CD4-positive, alpha-beta T cell treated with Interleukin-17A for 1 hour (primary cell): ENCODE data around the gene RNF212.

ENCODE experiments used
- DNase-seq: peaks from one replicate; pipeline ENCODE4 v3.0.0-alpha.2; 2020

The RNF212 gene

DNA sequence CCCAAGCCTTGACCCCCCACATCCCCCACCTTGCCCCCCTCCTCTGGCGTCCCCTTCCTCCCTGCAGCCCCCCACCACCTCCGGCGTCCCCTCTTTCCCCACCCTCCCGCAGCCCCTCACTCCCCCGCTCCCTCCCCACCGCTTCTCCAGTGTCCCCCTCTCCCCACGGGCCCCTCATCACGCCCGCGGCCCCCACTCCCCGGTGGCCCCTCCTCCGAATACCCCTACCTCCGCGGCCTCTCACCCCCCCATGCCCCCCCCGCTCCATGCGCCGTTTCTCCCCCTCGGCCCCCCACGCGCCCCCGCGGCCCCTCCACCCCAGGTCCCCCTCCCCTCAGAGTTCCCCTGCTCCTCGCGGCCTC lies 562 bp downstream of the RNF212 start:
- no peak for DNase-seq

DNA sequence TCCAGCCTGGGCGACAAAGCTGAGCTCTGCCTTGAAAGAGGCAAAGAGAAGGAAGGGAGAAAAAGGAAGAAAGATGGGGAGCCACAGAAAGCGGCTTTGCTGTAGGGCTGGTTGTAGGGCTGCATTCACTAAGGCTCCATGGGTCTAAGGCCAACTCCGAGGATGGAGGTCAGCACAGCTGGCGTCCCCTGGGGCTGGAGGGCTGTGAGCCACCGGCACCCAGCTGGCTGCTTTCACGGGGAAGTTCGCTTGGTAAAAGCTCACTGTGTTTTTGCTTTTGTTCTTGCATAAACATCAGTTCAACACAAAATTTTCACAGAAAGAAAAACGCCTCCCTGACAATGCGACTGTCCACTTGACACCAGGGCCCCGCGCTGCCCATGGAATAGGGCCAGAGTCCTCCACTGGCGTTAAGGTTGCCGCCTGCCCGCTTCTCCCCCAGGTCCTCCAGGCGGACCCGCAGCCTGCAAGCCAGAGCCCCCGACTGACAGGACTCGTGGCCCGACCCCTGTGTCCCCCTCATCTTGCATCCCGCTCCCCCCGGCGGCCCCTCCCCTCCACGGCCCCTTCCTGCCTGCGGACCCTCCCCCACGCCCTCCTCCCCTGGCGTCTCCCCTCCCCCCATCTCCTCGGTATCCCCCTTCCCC lies 1.1 kb downstream of the RNF212 start:
- DNase-seq = no peak

DNA sequence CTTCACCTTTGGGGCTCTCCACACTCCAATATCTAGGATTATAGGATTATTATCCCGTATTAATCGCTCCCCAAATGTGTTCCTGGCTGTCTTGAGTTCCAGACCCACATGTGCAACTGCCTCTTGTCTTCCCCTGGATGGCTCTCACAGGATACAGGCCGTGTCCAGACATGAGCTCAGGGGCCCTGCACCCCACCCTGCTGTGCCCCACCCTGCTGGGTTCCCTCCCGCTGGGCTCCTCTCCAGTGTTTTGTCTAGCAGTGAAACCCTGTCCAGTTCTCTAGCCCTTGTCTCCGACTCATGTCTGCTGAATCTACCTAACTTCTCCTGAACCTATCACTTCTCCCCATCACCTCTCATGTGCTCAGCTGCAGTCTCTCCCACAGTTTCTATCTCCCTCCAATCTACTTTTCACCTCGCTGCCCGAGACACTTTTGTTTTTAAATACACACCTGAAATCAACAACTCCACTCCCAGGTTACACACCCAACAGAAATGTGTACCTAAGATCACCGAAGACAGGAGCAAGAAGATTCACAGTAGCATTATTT lies 2.0 kb downstream of the RNF212 start:
- no peak for DNase-seq

DNA sequence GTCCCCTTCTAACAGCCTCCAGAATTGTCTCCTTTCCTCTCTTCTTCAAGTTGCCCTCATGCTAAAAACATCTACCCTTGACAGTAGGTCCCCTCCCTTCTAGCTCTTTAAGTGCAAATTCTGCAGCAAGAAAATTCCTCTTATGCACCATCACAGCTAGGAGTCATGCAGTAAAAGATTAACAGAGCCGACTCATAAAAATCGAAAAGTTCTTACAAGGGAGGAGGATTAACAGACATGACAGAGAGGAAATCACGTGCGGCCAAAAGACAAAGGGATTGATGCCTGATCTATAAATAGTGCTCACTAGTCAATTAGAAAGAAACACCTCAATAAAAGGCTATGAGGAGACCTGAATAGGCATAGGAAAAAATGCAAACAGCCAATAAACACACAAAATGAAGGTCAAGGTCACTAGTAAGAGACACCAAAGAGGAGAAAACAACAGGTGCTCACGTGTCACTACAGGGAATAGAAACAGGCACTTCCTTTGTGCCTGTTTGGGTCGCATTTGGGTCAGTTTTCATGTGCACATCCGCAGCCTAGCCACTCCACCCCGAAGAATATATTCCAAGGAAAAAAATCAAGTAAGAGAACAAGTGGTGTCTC lies 3.4 kb downstream of the RNF212 start:
- no peak for DNase-seq

DNA sequence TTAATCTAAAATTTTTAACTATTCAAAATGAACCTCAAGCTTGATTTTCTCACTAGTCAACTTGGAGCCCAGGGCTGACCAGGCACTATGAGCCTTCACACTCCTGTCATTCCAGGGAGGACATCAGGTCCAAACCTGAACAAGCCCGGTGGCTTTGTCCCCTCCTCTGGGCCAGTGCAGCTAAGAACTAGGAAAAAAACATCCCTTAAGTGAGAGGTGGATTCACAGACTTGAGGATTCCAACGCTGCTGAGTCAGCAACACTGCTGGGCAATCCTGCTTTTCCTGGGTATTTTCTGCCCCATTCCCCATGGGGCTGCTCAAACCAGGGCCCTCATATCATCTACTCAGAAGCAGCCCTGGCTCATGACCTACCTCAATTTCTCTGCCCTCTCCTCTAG lies 4.0 kb downstream of the RNF212 start:
- DNase-seq = no peak

DNA sequence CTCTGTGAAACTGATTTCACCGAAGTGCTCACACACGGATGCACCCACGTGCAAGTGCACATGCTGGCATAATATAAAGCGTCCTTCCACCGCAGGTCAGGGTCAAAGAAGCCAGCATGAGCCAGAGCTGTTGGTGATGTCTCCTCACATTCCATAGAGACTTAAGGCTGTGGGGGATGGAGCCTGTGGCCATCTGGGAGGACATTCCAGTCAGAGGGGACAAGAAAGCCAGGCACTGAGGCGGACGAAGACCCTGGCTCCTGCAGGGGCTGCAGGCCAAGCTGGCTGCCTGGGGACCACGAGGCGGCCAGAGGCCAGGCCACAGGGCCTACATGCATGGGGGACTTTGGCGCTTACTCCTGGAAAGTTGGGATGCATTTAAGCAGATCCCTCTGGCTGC lies 7.7 kb downstream of the RNF212 start:
- no peak for DNase-seq

DNA sequence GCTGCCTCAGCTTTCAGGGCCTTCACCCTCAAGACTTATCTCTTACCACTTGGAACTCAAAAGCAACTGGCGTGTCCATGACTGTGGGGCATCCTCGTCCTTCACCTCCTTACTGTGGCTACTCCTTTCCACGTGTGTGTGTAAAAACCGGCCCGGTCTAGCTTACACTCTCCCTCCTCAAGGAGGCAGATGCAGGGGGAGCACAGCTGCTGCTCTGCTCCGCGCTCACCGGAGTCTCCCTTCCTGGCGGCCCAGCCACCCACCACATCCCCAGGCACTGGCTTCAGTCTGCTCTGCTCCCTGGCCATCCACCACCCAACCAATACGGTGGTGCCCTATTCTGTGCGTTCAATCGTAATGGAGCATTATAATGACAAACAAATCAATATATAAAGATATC lies 8.3 kb downstream of the RNF212 start:
- no peak for DNase-seq

DNA sequence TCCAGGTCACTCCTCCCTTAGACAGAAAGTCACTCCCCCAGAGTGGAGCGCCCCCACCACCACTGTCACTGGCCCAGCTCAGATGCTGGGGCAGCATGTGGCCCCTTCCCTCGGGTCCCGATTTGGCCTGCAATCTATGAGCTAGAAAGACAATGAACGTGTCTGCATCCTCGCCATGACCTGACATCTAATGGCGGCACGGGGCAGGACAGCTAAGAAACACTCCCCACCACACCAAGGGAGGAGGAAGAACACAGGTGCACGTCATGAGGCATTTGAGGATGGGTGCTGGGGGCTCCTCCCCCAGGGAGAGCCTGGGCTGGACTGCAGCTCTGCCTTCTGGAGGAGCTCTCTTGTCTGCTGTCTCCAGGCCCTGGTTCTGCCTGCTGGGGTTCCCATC lies 8.7 kb downstream of the RNF212 start:
- no peak for DNase-seq

DNA sequence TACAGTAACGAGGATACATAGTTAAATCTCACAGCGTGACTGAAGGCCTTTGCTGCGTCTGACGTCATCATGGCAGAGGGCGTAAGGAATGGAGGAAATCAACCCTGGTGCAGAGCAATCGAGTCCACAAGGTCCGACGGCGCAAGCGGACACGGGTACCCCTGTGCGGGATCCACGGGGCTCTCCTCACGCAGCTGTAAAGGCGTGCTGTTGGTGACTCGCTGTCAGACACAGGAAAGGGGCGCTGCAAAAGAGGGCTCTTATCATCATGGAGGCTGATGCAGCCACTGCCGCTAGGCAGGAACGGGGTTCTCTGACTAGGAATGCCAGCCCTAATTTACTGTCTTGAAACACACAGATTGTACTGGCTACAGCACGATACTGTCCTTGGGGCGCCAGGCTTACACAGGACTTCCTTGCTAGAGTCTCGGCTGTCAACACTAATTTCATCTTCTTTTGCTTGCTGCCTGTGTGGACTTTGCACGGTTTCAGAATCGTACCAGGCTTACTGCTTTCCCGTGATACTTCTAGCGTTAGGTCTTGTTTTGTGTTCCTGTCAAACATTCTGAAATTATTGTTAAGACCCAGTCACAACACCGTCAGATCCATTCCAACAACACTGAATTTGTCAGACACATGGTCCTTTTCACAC lies 13.6 kb downstream of the RNF212 start:
- DNase-seq = no peak

DNA sequence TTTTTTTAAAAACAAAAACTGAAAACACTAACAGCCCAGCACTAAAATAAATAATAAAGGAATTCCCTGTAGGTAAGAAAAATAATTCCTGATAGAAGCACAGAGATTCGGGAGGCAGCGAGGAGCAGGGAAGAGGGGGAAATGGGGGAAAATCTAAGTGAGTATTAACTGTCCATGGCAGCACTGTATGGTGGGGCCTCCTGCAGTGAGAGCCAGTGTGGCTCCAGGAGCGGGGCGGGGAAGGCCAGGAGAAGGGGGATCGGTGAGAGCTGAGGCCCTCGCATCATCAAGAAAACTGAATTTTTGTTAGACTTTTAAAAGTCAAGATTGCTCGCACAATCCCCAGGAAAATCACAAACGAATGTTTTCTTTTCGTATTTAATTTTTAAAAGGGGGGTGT lies 14.1 kb downstream of the RNF212 start:
- no peak for DNase-seq

DNA sequence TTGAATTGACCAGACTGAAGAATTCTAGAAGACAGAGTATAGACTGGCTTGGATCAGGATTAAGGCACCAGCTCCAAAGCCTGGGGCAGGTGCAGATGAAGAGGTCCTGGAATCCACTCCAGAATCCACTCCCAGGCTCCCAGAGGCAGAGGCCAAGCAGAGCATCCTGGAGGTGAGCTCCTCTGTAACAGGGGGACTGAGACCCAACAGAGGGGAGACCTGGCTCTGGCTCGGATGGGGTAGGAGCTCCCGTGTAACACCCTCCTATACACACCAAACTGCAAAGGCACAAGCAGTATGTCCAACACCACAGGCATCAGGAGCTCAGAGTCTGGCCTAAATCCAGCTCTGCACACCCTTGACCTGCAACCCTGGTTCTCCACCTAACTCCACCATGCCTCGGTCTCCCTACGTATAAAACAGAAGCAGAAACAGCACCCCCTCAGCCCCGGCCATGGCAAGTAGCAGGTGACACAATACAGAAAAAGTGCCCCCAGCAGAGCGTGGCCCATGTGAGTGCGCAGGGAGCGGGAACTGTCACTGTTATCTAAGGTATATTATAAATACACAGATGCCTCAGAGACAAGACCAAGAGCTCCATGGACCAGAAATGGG lies 14.9 kb downstream of the RNF212 start:
- no peak for DNase-seq

DNA sequence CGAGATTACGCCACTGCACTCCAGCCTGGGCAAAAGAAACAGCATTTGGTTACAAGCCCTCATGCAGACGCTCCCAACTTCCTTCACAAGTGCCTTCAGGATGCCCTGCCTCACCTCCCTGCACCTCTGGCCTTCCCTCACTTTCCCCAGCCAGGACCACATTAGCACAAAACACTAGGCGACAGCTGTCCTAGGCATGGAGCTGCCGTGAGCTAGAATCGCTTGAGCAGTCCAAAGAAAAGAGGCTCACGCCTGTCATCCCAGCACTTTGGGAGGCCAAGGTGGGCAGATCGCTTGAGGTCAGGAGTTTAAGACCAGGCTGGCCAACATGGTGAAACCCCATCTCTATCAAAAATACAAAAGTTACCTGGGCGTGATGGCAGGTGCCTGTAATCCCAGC lies 15.8 kb downstream of the RNF212 start:
- DNase-seq = no peak

DNA sequence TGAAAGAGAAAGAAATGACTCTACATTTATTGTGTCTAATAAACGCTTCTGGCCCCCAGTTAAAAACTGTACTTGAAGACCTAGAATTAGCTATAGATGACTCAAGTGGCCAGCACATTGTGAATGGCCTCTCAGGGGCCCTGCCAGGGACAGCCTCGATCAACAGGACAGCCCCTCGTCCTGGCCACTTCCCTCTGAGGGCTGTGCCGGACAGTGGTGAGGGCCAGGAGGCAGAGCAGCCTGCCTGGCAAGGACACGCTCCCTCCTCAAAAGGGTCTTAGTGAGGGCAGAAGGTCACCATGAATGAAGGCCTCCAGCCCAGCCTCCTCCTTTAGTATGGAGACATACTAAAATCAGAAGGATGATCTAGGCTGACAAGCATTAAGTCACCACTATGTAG lies 16.5 kb downstream of the RNF212 start:
- no peak for DNase-seq

DNA sequence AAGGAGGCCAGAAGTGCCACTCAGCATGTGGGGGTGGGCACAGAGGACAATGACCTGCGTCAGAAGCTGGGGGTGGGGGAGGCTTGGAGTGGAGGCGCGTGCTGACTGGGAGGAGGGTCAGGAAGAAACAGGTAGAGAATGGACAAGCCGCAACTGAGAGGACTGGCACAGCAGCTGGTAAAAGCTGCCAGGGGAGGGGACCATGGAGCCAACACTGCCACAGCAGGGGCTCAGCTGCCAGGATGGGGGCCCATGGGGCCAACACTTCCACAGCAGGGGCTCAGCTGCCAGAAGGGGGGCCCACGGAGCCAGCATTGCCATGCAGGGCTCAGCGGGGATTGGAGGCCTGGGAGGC lies 19.1 kb downstream of the RNF212 start:
- no peak for DNase-seq

DNA sequence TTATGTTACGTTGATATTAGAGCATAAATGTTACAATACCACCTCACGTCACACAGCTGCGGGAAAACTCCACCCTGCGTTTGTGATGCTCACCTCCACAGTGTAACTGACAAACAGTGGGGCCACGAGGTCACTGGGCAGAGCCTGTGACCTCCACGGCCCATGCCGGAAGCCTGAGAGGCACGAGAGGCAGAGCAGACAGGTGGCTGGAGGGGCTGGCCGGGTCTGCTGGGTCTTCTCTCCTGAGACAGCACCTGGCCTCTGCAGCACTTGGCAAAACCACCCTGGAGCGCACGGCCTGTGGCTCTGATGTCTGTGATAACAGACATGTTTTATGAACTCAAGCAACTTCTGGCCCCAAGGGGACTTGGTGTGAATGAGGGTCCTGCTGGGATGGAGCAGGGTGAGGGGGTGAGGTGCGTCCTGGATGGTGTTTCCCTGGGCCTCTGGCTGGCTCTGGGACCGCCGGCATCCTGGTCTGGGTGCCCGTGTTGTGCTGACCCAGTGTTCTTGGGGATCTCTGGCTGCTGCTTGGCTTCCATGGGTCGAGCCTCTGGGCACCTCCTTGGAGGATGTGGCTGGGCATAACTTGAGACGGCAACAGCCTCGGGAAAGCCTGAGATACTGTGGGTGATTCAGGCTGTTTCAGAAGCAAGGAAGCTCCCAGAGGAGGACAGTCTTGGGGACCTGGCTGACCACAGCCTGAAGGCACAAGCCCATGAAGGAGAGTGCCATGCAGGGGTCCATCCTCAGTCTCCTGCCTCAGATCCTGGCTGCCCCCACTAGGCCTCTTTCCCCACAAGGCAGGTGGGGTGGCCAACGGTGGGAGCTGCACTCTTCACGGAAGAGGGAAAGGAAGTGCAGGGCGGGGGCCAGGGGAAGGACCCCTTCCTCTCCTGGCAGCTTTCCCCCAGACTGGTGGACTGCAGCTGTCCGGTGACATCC lies 19.7 kb downstream of the RNF212 start:
- DNase-seq = no peak

DNA sequence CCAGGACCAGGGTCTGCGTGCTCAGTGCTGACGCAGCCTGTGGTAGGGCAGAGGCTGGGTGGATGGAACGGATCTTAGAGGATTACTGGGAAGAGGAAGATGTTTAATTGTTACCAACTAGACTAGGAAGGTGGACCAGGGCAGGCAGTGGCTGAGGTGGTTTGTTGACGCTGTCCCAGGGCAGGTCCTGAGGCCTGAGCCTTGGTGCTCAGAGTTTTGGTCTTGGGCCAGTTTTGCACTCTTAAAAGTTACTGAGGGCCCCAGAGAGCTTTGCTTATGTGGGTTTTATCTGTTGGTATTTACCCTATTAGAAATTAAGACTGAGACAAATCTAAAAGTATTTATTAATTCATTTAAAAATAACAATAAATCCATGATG lies 20.4 kb downstream of the RNF212 start:
- DNase-seq = no peak

DNA sequence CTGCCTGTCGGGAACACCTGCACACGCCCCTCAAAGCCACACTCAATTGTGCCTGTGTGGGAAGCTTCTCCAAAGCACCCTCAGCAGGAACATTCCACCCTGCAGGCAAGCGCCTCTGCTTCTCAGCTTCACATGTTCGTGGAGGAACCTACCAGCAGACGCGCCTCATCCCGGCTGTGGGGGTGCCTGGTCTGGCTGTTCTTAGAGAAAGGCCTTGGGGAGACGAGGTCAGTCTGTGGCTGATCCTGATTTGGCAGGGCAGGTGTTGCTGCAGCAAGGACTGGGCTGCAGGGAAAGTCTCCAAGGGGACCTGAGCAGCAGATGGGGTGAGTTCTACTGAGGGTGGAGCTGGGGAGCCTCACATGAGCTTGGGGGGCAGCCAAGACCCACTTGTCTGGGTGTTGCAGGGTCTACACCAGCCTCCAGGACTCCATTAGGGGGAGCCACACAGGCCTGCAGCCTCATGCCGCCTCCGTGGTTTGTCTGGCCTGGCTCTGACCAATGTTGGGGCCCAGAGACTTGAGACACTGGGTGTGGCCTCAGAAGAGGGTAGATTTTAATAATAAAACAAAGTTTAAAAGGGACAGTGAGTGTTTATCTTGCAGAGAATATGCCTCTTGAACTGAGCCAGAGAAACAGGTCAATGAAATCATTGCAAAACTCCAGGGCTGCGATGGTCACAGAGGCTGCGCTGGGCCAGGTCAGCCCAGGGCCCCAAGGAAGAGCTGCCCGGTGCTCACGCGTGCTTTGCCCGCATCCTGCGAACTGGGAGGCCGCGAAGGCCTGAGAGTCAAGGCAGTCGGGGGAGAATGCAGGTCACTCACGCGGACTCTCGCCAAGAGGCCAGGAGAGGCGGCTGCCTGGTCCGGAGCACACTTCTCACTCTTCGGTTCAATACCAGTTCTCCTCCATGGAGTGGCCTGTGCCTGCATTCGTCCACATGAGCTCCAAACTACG lies 21.1 kb downstream of the RNF212 start:
- no peak for DNase-seq

DNA sequence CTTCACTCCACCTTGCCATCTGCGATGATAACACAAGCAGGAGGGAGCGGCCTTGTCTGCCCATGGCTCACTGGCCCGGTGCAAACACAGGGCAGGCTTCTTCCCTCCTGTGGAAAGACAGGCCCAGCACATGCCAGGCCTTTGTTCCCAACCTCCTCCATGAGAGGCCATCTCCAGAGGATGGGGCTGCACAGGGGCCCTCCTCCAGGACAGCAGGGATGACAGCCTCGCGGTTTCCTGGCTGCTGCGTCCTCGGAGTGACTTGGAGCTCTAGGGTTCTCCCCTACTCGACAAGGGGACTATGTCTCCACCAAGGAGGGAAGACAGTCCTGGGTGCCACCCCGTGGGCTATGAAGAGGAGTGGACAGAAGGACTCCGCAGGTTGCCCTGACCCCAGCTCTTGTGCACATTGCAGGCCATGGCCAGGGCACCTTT lies 21.8 kb downstream of the RNF212 start:
- no peak for DNase-seq

DNA sequence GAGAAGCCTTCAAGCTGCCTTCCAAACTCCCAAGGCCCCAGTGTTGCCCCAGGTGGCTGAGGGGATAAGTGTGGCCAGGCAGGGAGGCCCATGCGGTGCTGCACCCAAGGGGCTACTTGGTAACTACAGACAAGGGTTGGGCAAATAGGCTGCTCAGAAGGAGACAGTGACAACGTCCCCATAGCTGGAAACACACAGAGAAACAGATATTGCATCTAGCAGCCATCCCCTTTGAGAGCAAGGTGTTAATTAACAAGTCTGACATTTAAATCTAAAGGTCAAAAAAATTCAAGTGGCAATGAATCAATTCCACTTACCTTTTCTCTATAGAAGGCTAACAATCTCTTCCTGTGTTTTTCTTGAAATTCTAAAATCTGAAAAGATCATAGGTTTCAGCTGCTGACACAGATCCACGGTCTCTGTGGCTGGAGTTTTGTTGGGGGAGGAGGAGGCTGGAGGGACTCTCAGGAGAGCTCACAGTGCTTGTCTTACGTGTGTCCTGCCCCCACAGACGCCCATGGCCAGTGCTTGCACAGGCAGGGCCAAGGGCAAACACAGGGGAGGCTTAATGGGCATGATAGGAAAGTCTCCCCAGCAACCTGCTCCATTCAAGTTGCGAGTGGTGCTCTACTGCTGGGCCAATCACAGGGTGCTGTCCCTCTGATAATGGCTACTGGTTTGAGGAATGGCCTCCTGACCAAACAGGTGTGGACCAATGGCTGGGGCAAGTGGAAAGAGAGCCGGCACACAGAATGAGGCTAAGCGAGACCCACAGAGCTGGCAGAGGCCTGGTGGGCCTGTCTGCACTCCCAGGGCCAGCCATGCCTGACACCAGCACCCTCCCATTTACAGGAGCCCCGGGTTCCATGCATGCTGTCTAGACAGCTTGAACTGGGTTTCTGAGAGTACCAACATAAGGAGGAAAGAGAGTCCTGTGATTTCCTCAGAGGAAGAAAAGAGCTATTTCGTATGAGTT lies 22.6 kb downstream of the RNF212 start:
- DNase-seq = no peak

DNA sequence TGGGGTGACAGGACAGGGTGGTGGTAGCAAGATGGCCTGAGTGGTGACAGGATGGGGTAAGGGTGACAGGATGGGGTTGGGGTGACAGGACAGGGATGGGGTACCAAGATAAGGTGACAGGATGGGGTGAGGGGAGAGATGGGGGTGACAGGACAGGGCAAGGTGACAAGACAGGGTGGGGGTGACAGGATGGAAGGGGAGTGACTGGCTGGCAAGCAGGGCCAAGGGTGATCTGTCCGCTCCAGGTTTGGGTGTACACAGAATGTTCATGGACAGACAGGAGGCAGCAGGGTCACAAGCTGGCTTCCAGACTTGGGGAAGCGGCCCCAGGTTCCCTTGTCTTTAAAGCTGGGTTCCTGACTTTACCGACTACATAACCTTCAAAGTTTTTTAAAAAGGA lies 23.3 kb downstream of the RNF212 start:
- DNase-seq = no peak
